Pancreas (tissue), 10 donors: Measurements from ENCODE around the gene GLT6D1. TPM values are rescaled to one million over a fixed set of nuclear protein-coding genes. Genes with fewer than 3 reads are reported as not detected.

ENCODE experiments used
- ATAC-seq, 4 donors: fragments of 200-7000 bp; cut with Tn5 transposase; one replicate each; pipeline versions ENCODE4 v1.8.0 to v1.9.1; 2020; ENCODE audit warnings: mild to moderate bottlenecking in 4 of 4, moderate library complexity in 4 of 4
- DNase-seq, 6 donors: peaks; one replicate each; pipeline ENCODE4 v3.0.0-alpha.2; 2020
- FAIRE-seq: peaks from 2 replicates; lab custom pipeline; 2012; peaks lifted over from hg19 to GRCh38; lab: Jason Lieb, UNC
- H3K27ac ChIP-seq, 4 donors: fragments of 200-600 bp; sonication (generic); 1 replicate in 3 of 4; 2 replicates in 1 of 4; pipeline versions ENCODE4 v1.5.0 to v1.8.0; 2020
- H3K27me3 ChIP-seq, 4 donors: fragments of 200-600 bp; one replicate each; pipeline ENCODE4 v1.8.0; 2021
- H3K36me3 ChIP-seq, 3 donors: fragments of 200-600 bp; sonication (generic) in 1 of 3; one replicate each; pipeline versions ENCODE4 v1.5.0 to v1.8.0; 2020 to 2021
- H3K4me1 ChIP-seq, 3 donors: fragments of 200-600 bp; one replicate each; pipeline ENCODE4 v1.8.0; 2021
- H3K4me3 ChIP-seq, 4 donors: fragments of 200-600 bp; sonication (generic) in 2 of 4; one replicate each; pipeline versions ENCODE4 v1.5.0 to v1.8.0; 2020 to 2021
- H3K9me3 ChIP-seq, 4 donors: fragments of 200-600 bp; one replicate each; pipeline ENCODE4 v1.8.0; 2021
- WGBS, 2 donors: extraction: QIAGEN DNeasy Blood & Tissue Kit; methylation state at CpG; one replicate each; pipeline ENCODE4 v1.1.7; 2013; 5-methylcytosine and 5-hydroxymethylcytosine counted together
- intact Hi-C, 3 donors: fragments of 100-400 bp; cut with DNase I; formaldehyde crosslinking; loops; one replicate each; pipeline versions ENCODE4 v1.11.1 to v1.14.2; 2022
- polyA plus RNA-seq, 2 donors: library from polyadenylated mRNA; stranded (reverse); fragments of 200-250 nt; gene quantifications; one replicate each; pipeline ENCODE4 v1.2.3, GENCODE V29; 2013
- total RNA-seq, 6 donors: library from RNA; stranded (reverse); fragmentation: NEBNext Ultra II Directional in 4 of 6; extraction: Animal tissue kit (Norgen Biotek cat#: 25700) in 4 of 6; gene quantifications; one replicate each; pipeline versions ENCODE4 v1.2.1 to v1.2.4, GENCODE V29; 2021 to 2023
- TF ChIP-seq, protein P1 (sequence below), 4 donors: fragments of 200-600 bp; sonication (generic) in 3 of 4; IDR thresholded peaks; one replicate each; pipeline versions ENCODE4 v1.5.0 to v1.8.0; 2021; ENCODE audit warnings: antibody characterized with exemption in 4 of 4
- donor health status: healthy with polysubstance abuse.
- donor health status: DM: no; HTN: no; CAD: no; lungs with moderate emphysema.
- donor health status: DM: no; HTN: no; CAD: no.
- donor health status: control.
- donor health status: control.
- donor health status: Bipolar disorder and iron deficiency.
- donor health status: DM: yes; HTN: yes; CAD: no.
- donor health status: DM: no; HTN: no; CAD: no.
- donor health status: DM: no; HTN: no; CAD: no.
- donor health status: DM: yes; HTN: yes; CAD: no.

Gene GLT6D1
- total and polyA plus RNA-seq, 8 donors = 0.07 TPM; not detected in 7

DNA sequence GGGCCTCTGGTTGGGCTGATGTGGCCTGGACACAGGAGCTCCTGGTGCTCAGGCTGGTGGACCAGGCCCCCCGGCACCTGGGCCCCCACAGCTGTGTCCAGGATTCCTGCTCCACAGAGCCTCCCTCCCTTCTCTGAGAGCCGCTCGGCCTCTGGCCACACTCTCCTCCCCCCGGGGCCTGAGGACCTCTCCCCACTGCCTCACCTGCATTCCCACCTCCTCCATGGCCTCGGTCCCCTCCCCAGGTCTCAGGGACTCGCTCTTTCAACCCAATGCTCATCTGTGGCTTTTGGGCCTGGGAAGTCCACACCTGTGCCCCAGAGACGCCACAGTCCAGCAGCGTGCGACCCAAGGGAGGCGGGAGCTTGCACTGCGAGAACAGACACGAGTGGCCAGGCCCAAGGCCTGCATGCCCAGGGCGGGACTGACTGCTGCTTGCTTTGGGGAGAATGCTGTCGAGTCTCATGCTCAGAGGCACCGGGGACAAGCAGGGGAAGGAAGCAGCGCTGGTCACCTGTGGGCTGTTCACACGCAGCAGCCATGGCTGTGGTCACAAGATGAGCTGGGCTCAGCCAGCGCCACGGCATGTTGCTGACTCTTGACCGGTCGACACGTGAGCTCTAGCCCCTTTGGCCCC is 63.2 kb downstream of the GLT6D1 start:
- Histone ChIP-seq H3K4me3 (no peak overlapping the region), H3K36me3 (no peaks in the 10 kb centered on the region), H3K27me3 (no peaks in the 10 kb centered on the region), H3K4me1 (no peaks in the 10 kb centered on the region), H3K27ac (no peak overlapping the region), H3K9me3 (no peaks in the 10 kb centered on the region)
- no peak for ATAC-seq
- no peak for DNase-seq
- TF ChIP-seq, protein P1, sequence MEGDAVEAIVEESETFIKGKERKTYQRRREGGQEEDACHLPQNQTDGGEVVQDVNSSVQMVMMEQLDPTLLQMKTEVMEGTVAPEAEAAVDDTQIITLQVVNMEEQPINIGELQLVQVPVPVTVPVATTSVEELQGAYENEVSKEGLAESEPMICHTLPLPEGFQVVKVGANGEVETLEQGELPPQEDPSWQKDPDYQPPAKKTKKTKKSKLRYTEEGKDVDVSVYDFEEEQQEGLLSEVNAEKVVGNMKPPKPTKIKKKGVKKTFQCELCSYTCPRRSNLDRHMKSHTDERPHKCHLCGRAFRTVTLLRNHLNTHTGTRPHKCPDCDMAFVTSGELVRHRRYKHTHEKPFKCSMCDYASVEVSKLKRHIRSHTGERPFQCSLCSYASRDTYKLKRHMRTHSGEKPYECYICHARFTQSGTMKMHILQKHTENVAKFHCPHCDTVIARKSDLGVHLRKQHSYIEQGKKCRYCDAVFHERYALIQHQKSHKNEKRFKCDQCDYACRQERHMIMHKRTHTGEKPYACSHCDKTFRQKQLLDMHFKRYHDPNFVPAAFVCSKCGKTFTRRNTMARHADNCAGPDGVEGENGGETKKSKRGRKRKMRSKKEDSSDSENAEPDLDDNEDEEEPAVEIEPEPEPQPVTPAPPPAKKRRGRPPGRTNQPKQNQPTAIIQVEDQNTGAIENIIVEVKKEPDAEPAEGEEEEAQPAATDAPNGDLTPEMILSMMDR (IDR thresholded peaks at IDR 0.05) = no peak
- no peak for FAIRE-seq
- intact Hi-C loops = no loop called here
- 48 to 55% methylated on average over 22 of the region's 22 CpGs for WGBS, 2 donors

DNA sequence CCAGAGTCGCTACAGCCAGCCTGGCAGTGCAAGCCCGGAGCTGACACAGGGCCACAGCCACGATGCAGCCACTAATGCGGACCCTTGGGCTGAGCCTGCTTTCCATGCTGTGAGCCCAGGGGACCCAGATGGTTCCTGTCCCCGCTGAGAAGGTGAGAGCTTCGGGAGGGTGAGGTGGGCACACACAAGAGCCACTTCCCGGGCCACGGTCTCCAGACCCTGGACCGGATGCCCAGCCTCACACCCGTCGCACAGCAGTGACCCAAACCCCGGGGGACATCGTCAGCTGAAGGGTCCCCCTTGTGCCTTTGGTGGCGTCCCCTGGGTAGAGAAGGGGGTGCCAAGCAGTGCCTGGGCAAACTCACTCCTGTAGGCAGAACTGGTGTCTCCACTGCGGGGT is 64.4 kb downstream of the GLT6D1 start:
- Histone ChIP-seq H3K27ac (no peak overlapping the region), H3K27me3 (no peaks in the 10 kb centered on the region), H3K9me3 (no peaks in the 10 kb centered on the region), H3K36me3 (no peaks in the 10 kb centered on the region), H3K4me3 (no peak overlapping the region), H3K4me1 (no peaks in the 10 kb centered on the region)
- DNase-seq = no peak
- TF ChIP-seq, protein P1 (IDR thresholded peaks at IDR 0.05) = no peak
- ATAC-seq = no peak
- intact Hi-C loops = no loop called here
- no peak for FAIRE-seq
- 66 to 78% methylated on average over 15 of the region's 15 CpGs for WGBS, 2 donors

DNA sequence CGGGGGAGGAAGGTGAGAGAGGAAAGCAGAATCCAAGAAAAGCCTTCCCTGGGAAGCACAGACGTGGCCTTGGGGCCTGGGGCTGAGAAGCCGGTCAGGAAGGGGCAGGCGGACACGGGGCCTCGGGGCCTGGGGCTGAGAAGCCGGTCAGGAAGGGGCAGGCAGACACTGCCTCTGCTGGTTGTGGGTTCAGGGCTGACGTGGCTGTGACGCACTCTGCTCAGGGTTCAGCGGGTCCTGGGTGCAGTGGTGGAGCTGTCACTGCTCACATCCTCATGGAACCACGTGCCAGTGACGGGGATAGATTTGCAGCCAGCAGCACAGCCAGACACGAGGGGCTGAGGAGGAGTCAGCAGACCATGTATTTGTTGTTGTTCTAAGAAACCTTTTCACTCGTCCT is 65.0 kb downstream of the GLT6D1 start:
- TF ChIP-seq, protein P1 (IDR thresholded peaks at IDR 0.05) = no peak
- no peak for FAIRE-seq
- intact Hi-C loops = no loop called here
- Histone ChIP-seq H3K9me3 (no peaks in the 10 kb centered on the region), H3K27me3 (no peaks in the 10 kb centered on the region), H3K4me1 (no peaks in the 10 kb centered on the region), H3K27ac (no peak overlapping the region), H3K36me3 (no peaks in the 10 kb centered on the region), H3K4me3 (no peak overlapping the region)
- no peak for ATAC-seq
- DNase-seq = no peak
- 55 to 63% methylated on average over 14 of the region's 14 CpGs for WGBS, 2 donors

Other genes starting within 250 kb of the GLT6D1 start
- 10 to 100 TPM in 5 of 6 donors, 1 to 10 TPM in 1; 9.4 to 20.0 (median 12.1) TPM for gene PPP1R26, start 159.8 kb downstream of the GLT6D1 start, total RNA-seq
- gene PPP1R26, start 159.8 kb downstream of the GLT6D1 start, polyA plus RNA-seq = 10 to 100 TPM; 12.9 to 14.9 TPM
- 10 to 100 TPM; 16.0 to 22.4 (median 18.8) TPM for gene MRPS2, start 138.9 kb downstream of the GLT6D1 start, total RNA-seq
- 10 to 100 TPM; 30.3 to 34.9 TPM for gene MRPS2, start 138.9 kb downstream of the GLT6D1 start, polyA plus RNA-seq
- not detected for gene LCN1, start 118.1 kb downstream of the GLT6D1 start, total RNA-seq
- gene LCN1, start 118.1 kb downstream of the GLT6D1 start, polyA plus RNA-seq = not detected
- gene OBP2A, start 93.4 kb downstream of the GLT6D1 start, total RNA-seq = not detected
- gene OBP2A, start 93.4 kb downstream of the GLT6D1 start, polyA plus RNA-seq = not detected
- not detected for gene PAEP, start 77.8 kb downstream of the GLT6D1 start, total RNA-seq
- gene PAEP, start 77.8 kb downstream of the GLT6D1 start, polyA plus RNA-seq = not detected
- gene LCN9, start 23.8 kb upstream of the GLT6D1 start, total RNA-seq = not detected
- gene LCN9, start 23.8 kb upstream of the GLT6D1 start, polyA plus RNA-seq = not detected
- gene SOHLH1, start 59.9 kb upstream of the GLT6D1 start, total RNA-seq = not detected
- gene SOHLH1, start 59.9 kb upstream of the GLT6D1 start, polyA plus RNA-seq = under 1 TPM in 1 of 2 donors, not detected in 1; 0.31 TPM
- gene KCNT1, start 62.6 kb upstream of the GLT6D1 start, total RNA-seq = under 1 TPM; 0.05 to 0.28 (median 0.09) TPM
- 1 to 10 TPM in 1 of 2 donors, under 1 TPM in 1; 0.46 to 1.1 TPM for gene KCNT1, start 62.6 kb upstream of the GLT6D1 start, polyA plus RNA-seq